Calu3 (cell line): ENCODE results near the gene WAPL. TPM values are rescaled to one million over a fixed set of nuclear protein-coding genes. Genes with fewer than 3 reads are reported as not detected.

ENCODE experiments used
- BruUV-seq: library from RNA; stranded (reverse); fragments of 400-500 nt; replicated peaks from 2 replicates; lab custom pipeline; 2021; lab: Mats Ljungman, UMichigan
- CTCF ChIA-PET: fragments of 300-600 bp; sonication (Branson Sonifier 250); formaldehyde crosslinking; loops from one replicate; lab custom pipeline; 2022; ENCODE audit warnings: antibody characterized with exemption; lab: Charles Lee
- DNase-seq: peaks from one replicate; pipeline ENCODE4 v3.0.0; 2022
- H3K27ac Mint-ChIP-seq: one replicate; pipeline ENCODE4 v1.8.0; 2022; ENCODE audit warnings: mixed read lengths; ENCODE audit not compliant: unreplicated experiment
- H3K27me3 Mint-ChIP-seq: one replicate; pipeline ENCODE4 v1.8.0; 2022; ENCODE audit warnings: mixed read lengths; ENCODE audit not compliant: unreplicated experiment
- H3K36me3 Mint-ChIP-seq: one replicate; pipeline ENCODE4 v1.8.0; 2022; ENCODE audit warnings: mild to moderate bottlenecking, moderate library complexity, mixed read lengths; ENCODE audit not compliant: insufficient read depth, unreplicated experiment
- H3K4me1 Mint-ChIP-seq: one replicate; pipeline ENCODE4 v1.8.0; 2022; ENCODE audit warnings: mild to moderate bottlenecking, low read depth, mixed read lengths; ENCODE audit not compliant: unreplicated experiment
- H3K4me3 Mint-ChIP-seq: one replicate; pipeline ENCODE4 v1.8.0; 2022; ENCODE audit warnings: mild to moderate bottlenecking, low read depth, moderate library complexity, mixed read lengths; ENCODE audit not compliant: unreplicated experiment
- H3K9me3 Mint-ChIP-seq: one replicate; pipeline ENCODE4 v1.8.0; 2022; ENCODE audit warnings: low read depth, mixed read lengths; ENCODE audit not compliant: unreplicated experiment
- intact Hi-C: fragments of 100-400 bp; cut with micrococcal nuclease; formaldehyde crosslinking; loops from one replicate; pipeline ENCODE4 v1.10.0; 2022; ENCODE audit not compliant: unreplicated experiment
- total RNA-seq: library from RNA; stranded (reverse); gene quantifications from 2 replicates; pipeline ENCODE4 v1.2.3, GENCODE V29; 2022
- TF ChIP-seq, protein P1 (sequence below): fragments of 200-600 bp; IDR thresholded peaks from one replicate; pipeline ENCODE4 v1.8.0; 2022; ENCODE audit warnings: antibody characterized with exemption; ENCODE audit not compliant: unreplicated experiment

Gene WAPL
- total RNA-seq, 1 experiment from 2014 or later: 27.0 TPM

DNA sequence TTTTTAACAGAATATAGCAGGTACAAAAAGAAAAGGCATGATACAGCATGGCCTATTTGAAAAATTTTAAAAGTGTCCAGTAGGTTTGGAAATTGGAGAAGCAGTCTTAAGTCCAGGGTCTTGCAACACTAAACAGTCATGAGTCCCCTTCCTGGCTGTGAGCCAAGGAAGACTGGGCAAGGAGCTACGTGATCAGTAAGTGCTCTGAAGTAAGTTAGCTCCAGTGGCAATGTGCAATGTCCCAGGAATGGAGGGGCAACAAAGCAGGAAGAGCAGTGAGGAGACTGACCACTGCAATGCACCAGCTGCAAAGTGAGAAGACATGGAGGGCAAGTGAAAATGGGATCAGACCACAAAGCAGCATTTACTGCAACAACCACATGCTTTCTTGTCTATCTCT, 82.0 kb downstream of the WAPL start:
- Mint-ChIP-seq H3K36me3 (peaks cover 51% of the 10 kb centered on the region), H3K4me3 (no peak overlapping the region), H3K9me3 (no peaks in the 10 kb centered on the region), H3K27me3 (no peaks in the 10 kb centered on the region), H3K4me1 (peaks cover 34% of the 10 kb centered on the region), H3K27ac (peak overlapping the region; percentile 39)
- BruUV-seq: no TSS peak
- TF ChIP-seq, protein P1, sequence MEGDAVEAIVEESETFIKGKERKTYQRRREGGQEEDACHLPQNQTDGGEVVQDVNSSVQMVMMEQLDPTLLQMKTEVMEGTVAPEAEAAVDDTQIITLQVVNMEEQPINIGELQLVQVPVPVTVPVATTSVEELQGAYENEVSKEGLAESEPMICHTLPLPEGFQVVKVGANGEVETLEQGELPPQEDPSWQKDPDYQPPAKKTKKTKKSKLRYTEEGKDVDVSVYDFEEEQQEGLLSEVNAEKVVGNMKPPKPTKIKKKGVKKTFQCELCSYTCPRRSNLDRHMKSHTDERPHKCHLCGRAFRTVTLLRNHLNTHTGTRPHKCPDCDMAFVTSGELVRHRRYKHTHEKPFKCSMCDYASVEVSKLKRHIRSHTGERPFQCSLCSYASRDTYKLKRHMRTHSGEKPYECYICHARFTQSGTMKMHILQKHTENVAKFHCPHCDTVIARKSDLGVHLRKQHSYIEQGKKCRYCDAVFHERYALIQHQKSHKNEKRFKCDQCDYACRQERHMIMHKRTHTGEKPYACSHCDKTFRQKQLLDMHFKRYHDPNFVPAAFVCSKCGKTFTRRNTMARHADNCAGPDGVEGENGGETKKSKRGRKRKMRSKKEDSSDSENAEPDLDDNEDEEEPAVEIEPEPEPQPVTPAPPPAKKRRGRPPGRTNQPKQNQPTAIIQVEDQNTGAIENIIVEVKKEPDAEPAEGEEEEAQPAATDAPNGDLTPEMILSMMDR: no peak
- CTCF ChIA-PET: interaction anchor here (0.7 to 1.1 kb wide), 3 partner anchors 24 to 146 kb away, joined by 3 to 7 read pairs (median 3); no protein-coding TSS in a partner anchor
- DNase-seq: peak; percentile 53
- intact Hi-C loops: loop anchor here (5.0 kb wide), 1 partner anchor 37 kb away; no protein-coding TSS in a partner anchor

DNA sequence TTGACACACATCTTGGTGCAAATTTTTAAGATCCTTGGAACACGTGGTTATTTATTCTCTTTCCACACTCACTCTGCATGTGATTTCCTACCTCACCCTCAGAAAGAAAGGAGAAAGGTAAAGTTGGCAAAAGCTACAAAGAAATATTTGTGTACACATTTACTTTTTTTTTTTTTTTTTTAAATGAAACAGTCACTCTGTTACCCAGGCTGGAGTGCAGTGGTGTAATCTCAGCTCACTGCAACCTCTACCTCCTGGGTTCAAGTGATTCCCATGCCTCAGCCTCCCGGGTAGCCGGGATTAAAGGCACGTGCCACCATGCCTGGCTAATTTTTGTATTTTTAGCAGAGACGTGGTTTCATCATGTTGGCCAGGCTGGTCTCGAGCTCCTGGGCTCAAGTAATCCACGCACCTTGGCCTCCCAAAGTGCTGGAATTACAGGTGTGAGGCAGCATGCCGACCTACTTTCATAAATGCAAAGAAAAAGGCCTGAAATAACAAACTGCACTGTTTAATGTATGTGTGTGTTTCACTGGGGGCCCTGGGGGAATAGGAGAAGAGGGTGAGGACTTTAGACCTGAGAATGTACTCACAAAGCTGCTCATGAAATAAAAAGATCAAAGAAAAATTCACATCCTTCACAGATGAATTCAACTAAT, 83.4 kb downstream of the WAPL start:
- Mint-ChIP-seq H3K4me3 (no peak overlapping the region), H3K9me3 (no peaks in the 10 kb centered on the region), H3K27ac (peak overlapping the region; percentile 21), H3K4me1 (peaks cover 34% of the 10 kb centered on the region), H3K27me3 (no peaks in the 10 kb centered on the region), H3K36me3 (peaks cover 42% of the 10 kb centered on the region)
- no TSS peak for BruUV-seq
- DNase-seq: no peak
- TF ChIP-seq, protein P1: no peak
- intact Hi-C loops: loop anchor here (5.0 kb wide), 1 partner anchor 36 kb away; no protein-coding TSS in a partner anchor
- CTCF ChIA-PET: interaction anchor here (0.8 kb wide), 1 partner anchor 38 kb away, joined by 3 read pairs; no protein-coding TSS in a partner anchor

GRCh38 chr10:86437447-86437846, 84.1 kb downstream of the WAPL start:
- CTCF ChIA-PET: interaction anchor here (0.5 to 0.8 kb wide), 2 partner anchors 37 to 169 kb away, joined by 3 to 4 read pairs; no protein-coding TSS in a partner anchor
- Mint-ChIP-seq H3K9me3 (no peaks in the 10 kb centered on the region), H3K27me3 (no peaks in the 10 kb centered on the region), H3K36me3 (peaks cover 37% of the 10 kb centered on the region), H3K27ac (no peak overlapping the region), H3K4me1 (peaks cover 34% of the 10 kb centered on the region), H3K4me3 (no peak overlapping the region)
- intact Hi-C loops: loop anchor here (5.0 kb wide), 1 partner anchor 35 kb away; no protein-coding TSS in a partner anchor
- no peak for DNase-seq
- TF ChIP-seq, protein P1: no peak
- BruUV-seq: no TSS peak

GRCh38 chr10:86436963-86437362, 84.6 kb downstream of the WAPL start:
- no peak overlapping the region for H3K27ac Mint-ChIP-seq
- H3K9me3 Mint-ChIP-seq: no peaks in the 10 kb centered on the region
- H3K4me3 Mint-ChIP-seq: no peak overlapping the region
- no TSS peak for BruUV-seq
- peaks cover 34% of the 10 kb centered on the region for H3K4me1 Mint-ChIP-seq
- H3K36me3 Mint-ChIP-seq: peaks cover 37% of the 10 kb centered on the region
- DNase-seq: no peak
- CTCF ChIA-PET: interaction anchor here (0.5 kb wide), 1 partner anchor 169 kb away, joined by 4 read pairs; no protein-coding TSS in a partner anchor
- intact Hi-C loops: loop anchor here (5.0 kb wide), 1 partner anchor 35 kb away; no protein-coding TSS in a partner anchor
- H3K27me3 Mint-ChIP-seq: no peaks in the 10 kb centered on the region
- TF ChIP-seq, protein P1: no peak
